Uterus (tissue), 2 donors: Measurements from ENCODE around the gene GLP1R.

Experiments
- CTCF ChIP-seq, 4 experiments: fragments of 200-600 bp in 2 of 4; fragments of 450-650 bp in 2 of 4; sonication (generic) in 2 of 4; IDR thresholded peaks; one replicate each; pipeline ENCODE4 v1.5.1; 2016 to 2019; ENCODE audit warnings: antibody characterized with exemption in 4 of 4, mild to moderate bottlenecking in 2 of 4, moderate library complexity in 1 of 4
- POLR2A ChIP-seq, 2 donors: fragments of 450-650 bp; IDR thresholded peaks; one replicate each; pipeline ENCODE4 v1.6.1; 2016; ENCODE audit warnings: antibody characterized with exemption in 2 of 2, mild to moderate bottlenecking in 1 of 2, moderate library complexity in 1 of 2

GRCh38 chr6:39113788-39114187 lies 65.2 kb downstream of the GLP1R start:
- no peak for TF ChIP-seq CTCF (IDR thresholded peaks at IDR 0.05)
- no peak for TF ChIP-seq POLR2A (IDR thresholded peaks at IDR 0.05)
